WERI-Rb-1 (cell line): Measurements from ENCODE around the gene ETV7.

ENCODE experiments used
- DNase-seq: peaks from one replicate; pipeline ENCODE4 v3.0.0-alpha.2; 2020
- H3K27ac ChIP-seq: fragments of 250-450 bp; sonication (Bioruptor Pico); 2 replicates; pipeline ENCODE4 v1.5.1; 2020; ENCODE audit warnings: mild to moderate bottlenecking, moderate library complexity
- H3K27me3 ChIP-seq: fragments of 250-450 bp; sonication (Bioruptor Pico); 2 replicates; pipeline ENCODE4 v1.5.1; 2021; ENCODE audit warnings: mild to moderate bottlenecking, low read depth, moderate library complexity; ENCODE audit not compliant: insufficient read depth, severe bottlenecking
- H3K36me3 ChIP-seq: fragments of 250-450 bp; sonication (Bioruptor Pico); 2 replicates; pipeline ENCODE4 v1.5.1; 2020; ENCODE audit warnings: mild to moderate bottlenecking, moderate library complexity
- H3K4me3 ChIP-seq: 2 replicates; pipeline ENCODE4 v1.5.1; 2011; ENCODE audit warnings: low read depth, mild to moderate bottlenecking, control low read depth, low read length
- H3K9me3 ChIP-seq: fragments of 250-450 bp; sonication (Bioruptor Pico); 2 replicates; pipeline ENCODE4 v1.5.1; 2021; ENCODE audit warnings: mild to moderate bottlenecking, moderate library complexity; ENCODE audit not compliant: severe bottlenecking
- TF ChIP-seq, protein P1 (sequence below): IDR thresholded peaks from 2 replicates; pipeline ENCODE4 v1.5.1; 2011; ENCODE audit warnings: low read depth, mild to moderate bottlenecking, control low read depth, inconsistent platforms, low read length

Gene ETV7

DNA sequence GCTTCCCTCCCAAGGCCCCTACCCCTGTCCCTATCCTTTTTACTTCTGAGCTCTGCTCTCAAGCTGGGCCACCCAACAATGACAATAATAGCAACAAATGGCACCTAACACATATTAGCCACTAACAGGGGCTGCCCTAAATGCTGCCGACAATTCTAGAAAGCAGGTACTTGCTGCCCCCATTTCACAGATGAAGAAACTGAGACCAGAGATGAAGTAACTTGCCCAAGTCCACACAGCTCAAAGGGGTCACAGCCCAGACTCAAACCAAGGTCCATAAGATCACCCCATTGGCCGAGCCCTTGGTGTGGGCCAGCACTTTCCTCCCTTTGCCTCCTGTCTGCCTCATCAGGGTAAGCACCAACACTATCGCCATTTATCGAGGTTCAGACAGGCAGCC, 62.8 kb downstream of the ETV7 start:
- Histone ChIP-seq H3K27ac (no peak overlapping the region), H3K9me3 (no peaks in the 10 kb centered on the region), H3K36me3 (no peaks in the 10 kb centered on the region), H3K27me3 (no peaks in the 10 kb centered on the region), H3K4me3 (no peak overlapping the region)
- TF ChIP-seq, protein P1, sequence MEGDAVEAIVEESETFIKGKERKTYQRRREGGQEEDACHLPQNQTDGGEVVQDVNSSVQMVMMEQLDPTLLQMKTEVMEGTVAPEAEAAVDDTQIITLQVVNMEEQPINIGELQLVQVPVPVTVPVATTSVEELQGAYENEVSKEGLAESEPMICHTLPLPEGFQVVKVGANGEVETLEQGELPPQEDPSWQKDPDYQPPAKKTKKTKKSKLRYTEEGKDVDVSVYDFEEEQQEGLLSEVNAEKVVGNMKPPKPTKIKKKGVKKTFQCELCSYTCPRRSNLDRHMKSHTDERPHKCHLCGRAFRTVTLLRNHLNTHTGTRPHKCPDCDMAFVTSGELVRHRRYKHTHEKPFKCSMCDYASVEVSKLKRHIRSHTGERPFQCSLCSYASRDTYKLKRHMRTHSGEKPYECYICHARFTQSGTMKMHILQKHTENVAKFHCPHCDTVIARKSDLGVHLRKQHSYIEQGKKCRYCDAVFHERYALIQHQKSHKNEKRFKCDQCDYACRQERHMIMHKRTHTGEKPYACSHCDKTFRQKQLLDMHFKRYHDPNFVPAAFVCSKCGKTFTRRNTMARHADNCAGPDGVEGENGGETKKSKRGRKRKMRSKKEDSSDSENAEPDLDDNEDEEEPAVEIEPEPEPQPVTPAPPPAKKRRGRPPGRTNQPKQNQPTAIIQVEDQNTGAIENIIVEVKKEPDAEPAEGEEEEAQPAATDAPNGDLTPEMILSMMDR: no peak
- no peak for DNase-seq

DNA sequence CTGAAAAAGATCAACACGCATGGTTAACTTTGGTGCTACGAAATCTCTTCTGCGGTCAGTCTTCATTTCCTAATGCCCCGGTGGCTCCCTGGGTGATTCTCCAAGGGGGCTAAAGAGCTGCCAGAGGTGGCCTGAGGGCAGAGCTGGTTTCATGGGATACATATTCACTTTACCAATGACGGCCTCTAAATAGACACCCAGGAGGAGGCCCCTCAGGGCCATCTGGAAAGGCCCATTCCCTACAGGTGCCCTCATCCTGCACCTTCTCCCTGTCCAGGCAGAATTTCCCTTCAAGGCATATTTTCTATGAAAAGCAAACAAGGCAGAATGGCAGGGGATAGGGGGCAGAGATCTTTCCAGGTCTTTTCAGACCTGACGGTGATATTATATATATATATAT, 63.3 kb downstream of the ETV7 start:
- no peak for DNase-seq
- TF ChIP-seq, protein P1: no peak
- Histone ChIP-seq H3K9me3 (no peaks in the 10 kb centered on the region), H3K27me3 (no peaks in the 10 kb centered on the region), H3K27ac (no peak overlapping the region), H3K36me3 (no peaks in the 10 kb centered on the region), H3K4me3 (no peak overlapping the region)

DNA sequence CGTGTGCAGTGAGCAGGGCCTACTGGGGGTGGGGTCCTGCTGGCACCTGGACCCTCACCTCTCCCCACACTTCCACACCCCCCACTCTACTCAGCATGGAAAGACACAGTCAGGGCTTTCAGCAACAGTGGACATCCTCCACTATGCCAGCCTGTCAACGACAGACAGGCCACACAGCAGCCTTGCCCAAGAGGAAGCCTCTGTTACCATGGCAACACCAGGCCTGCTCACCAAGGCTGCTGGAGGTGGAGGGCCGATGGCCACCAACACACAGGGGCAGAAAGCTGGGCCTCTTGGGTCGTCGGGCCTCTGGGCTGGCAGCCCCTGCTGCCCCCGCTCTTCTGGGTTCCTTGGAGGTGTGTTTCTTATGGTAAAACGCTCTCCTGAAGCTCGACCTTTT, 64.4 kb downstream of the ETV7 start:
- no peaks in the 10 kb centered on the region for H3K27me3 ChIP-seq
- no peak overlapping the region for H3K4me3 ChIP-seq
- H3K27ac ChIP-seq: no peak overlapping the region
- H3K36me3 ChIP-seq: no peaks in the 10 kb centered on the region
- TF ChIP-seq, protein P1: no peak
- no peaks in the 10 kb centered on the region for H3K9me3 ChIP-seq
- no peak for DNase-seq

DNA sequence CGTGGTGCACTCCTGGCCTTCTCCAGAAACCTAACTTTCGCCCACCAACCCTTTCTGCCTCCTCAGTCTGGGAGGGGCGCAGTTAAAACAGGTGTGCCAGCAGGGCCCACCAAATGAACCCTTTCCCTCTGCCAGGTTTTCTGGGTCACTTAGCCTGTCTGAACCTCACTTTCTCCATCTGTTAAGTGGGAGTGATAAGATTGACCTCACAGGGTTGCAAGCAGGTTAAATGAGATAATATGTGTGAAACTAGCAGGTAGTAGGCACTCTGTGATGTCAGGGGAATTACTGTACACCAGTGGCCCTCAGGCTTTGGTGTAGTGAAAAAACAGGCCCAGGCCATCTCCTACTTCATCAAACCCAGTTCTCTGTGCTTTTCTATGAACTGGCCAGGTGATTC, 64.9 kb downstream of the ETV7 start:
- Histone ChIP-seq H3K27me3 (no peaks in the 10 kb centered on the region), H3K9me3 (no peaks in the 10 kb centered on the region), H3K27ac (no peak overlapping the region), H3K36me3 (no peaks in the 10 kb centered on the region), H3K4me3 (no peak overlapping the region)
- DNase-seq: no peak
- TF ChIP-seq, protein P1: no peak

- H3K27ac ChIP-seq: no peak overlapping the region
- H3K4me3 ChIP-seq: no peak overlapping the region
- no peaks in the 10 kb centered on the region for H3K36me3 ChIP-seq
- no peaks in the 10 kb centered on the region for H3K27me3 ChIP-seq
- no peaks in the 10 kb centered on the region for H3K9me3 ChIP-seq
- DNase-seq: no peak
- TF ChIP-seq, protein P1: no peak
Measured at GRCh38 chr6:36320475-36320874, 67.0 kb downstream of the ETV7 start.

DNA sequence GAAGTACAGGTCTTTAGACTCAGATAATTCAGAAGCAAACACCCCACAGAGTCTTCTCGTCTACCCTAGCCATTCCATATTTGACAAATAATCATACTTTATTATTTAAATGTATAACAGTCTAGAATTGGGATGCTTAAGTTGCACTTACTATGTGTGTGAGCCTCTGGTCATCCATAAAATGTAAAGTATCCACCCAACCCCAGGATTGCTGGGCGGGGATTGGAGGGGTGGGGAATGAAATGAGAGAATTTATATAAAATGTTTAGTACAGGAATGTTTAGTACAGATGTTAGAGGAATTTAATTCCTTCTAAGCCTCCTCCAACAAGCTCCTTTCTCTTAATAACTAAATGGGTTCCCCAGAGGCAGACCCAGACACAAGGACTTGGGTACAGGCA, 67.6 kb downstream of the ETV7 start:
- TF ChIP-seq, protein P1: no peak
- no peaks in the 10 kb centered on the region for H3K27me3 ChIP-seq
- H3K4me3 ChIP-seq: peak overlapping the region; percentile 14; the same call in 1 of the 2 replicates
- no peak for DNase-seq
- no peaks in the 10 kb centered on the region for H3K9me3 ChIP-seq
- H3K27ac ChIP-seq: no peak overlapping the region
- H3K36me3 ChIP-seq: no peaks in the 10 kb centered on the region
